Neural progenitor cell (in vitro differentiated cells): ENCODE data around the gene FAM219A. TPM values are rescaled to one million over a fixed set of nuclear protein-coding genes. Genes with fewer than 3 reads are reported as not detected.
"Not testable (repeated sequence)": the region's sequence is repeated elsewhere in the genome, so short reads cannot be mapped to it uniquely, and the experiment has no call there.

Experiments used
- DNase-seq: peaks from one replicate; pipeline ENCODE4 v3.0.0-alpha.2; 2016; ENCODE audit warnings: low spot score
- H2AFZ ChIP-seq: fragments of 200-600 bp; sonication (generic); replicated peaks from 2 replicates; pipeline ENCODE4 v1.6.1; 2016; ENCODE audit warnings: antibody characterized with exemption
- H3F3A ChIP-seq: fragments of 200-600 bp; sonication (generic); 2 replicates; pipeline ENCODE4 v1.6.1; 2016; ENCODE audit warnings: antibody characterized with exemption, low read depth
- H3K27ac ChIP-seq: fragments of 200-600 bp; sonication (generic); 2 replicates; pipeline ENCODE4 v1.5.1; 2016; ENCODE audit warnings: mild to moderate bottlenecking
- H3K27me3 ChIP-seq: fragments of 200-600 bp; sonication (generic); 2 replicates; pipeline ENCODE4 v1.6.1; 2016; ENCODE audit warnings: mild to moderate bottlenecking, moderate library complexity
- H3K36me3 ChIP-seq: fragments of 200-600 bp; sonication (generic); 2 replicates; pipeline ENCODE4 v1.5.1; 2016
- H3K4me1 ChIP-seq: fragments of 200-600 bp; sonication (generic); 2 replicates; pipeline ENCODE4 v1.6.1; 2016; ENCODE audit warnings: mixed run types
- H3K4me2 ChIP-seq: fragments of 200-600 bp; sonication (generic); 2 replicates; pipeline ENCODE4 v1.6.1; 2016
- H3K4me3 ChIP-seq: fragments of 200-600 bp; sonication (generic); 2 replicates; pipeline ENCODE4 v1.5.1; 2016
- H3K79me2 ChIP-seq: fragments of 200-600 bp; sonication (generic); 2 replicates; pipeline ENCODE4 v1.6.1; 2016; ENCODE audit warnings: low read depth
- H3K9ac ChIP-seq: fragments of 200-600 bp; sonication (generic); 2 replicates; pipeline ENCODE4 v1.6.1; 2016
- H3K9me3 ChIP-seq: fragments of 200-600 bp; sonication (generic); 2 replicates; pipeline ENCODE4 v1.5.1; 2016; ENCODE audit warnings: low read depth
- H4K20me1 ChIP-seq: fragments of 200-600 bp; sonication (generic); 2 replicates; pipeline ENCODE4 v1.6.1; 2016; ENCODE audit warnings: low read depth
- H3K27ac Mint-ChIP-seq: 3 replicates; pipeline ENCODE4 v1.8.0; 2021; ENCODE audit warnings: mixed read lengths
- H3K27me3 Mint-ChIP-seq: 2 replicates; pipeline ENCODE4 v1.8.0; 2022; ENCODE audit warnings: low read depth, mild to moderate bottlenecking, inconsistent platforms, moderate library complexity, mixed read lengths; ENCODE audit not compliant: insufficient read depth
- H3K36me3 Mint-ChIP-seq: 3 replicates; pipeline ENCODE4 v1.8.0; 2021; ENCODE audit warnings: mixed read lengths
- H3K4me1 Mint-ChIP-seq: 3 replicates; pipeline ENCODE4 v1.8.0; 2021; ENCODE audit warnings: mixed read lengths
- H3K4me3 Mint-ChIP-seq: 3 replicates; pipeline ENCODE4 v1.8.0; 2021; ENCODE audit warnings: mild to moderate bottlenecking, moderate library complexity, mixed read lengths
- H3K9me3 Mint-ChIP-seq: 3 replicates; pipeline ENCODE4 v1.8.0; 2020; ENCODE audit warnings: mixed read lengths
- CTCF ChIP-seq: fragments of 200-600 bp; sonication (generic); IDR thresholded peaks from 2 replicates; pipeline ENCODE4 v1.5.1; 2017; ENCODE audit warnings: antibody characterized with exemption, mild to moderate bottlenecking
- EZH2 ChIP-seq: fragments of 200-600 bp; sonication (generic); IDR thresholded peaks from 2 replicates; pipeline ENCODE4 v1.6.1; 2017; ENCODE audit warnings: antibody characterized with exemption, mild to moderate bottlenecking, moderate library complexity
- EZH2phosphoT487 ChIP-seq: fragments of 200-600 bp; sonication (generic); IDR thresholded peaks from 2 replicates; pipeline ENCODE4 v1.6.1; 2017; ENCODE audit warnings: antibody characterized with exemption
- total RNA-seq: library from RNA; depleted of rRNA; stranded (reverse); fragments of >200 nt; gene quantifications from 2 replicates; pipeline ENCODE4 v1.2.3, GENCODE V29; 2015; ENCODE audit warnings: low replicate concordance

The FAM219A gene
- total RNA-seq, 1 donor from 2014 or later, result 4.2 TPM

- H3K4me1 ChIP-seq, result no peaks in the 10 kb centered on the region
- H3K27me3 ChIP-seq, result peaks cover 30% of the 10 kb centered on the region
- no peaks in the 10 kb centered on the region for H3K79me2 ChIP-seq
- no peaks in the 10 kb centered on the region for H3K36me3 ChIP-seq
- H3K9ac ChIP-seq, result no peak overlapping the region
- no peak overlapping the region for H2AFZ ChIP-seq
- no peaks in the 10 kb centered on the region for H3F3A ChIP-seq
- H3K4me3 Mint-ChIP-seq, result no peak overlapping the region
- no peak overlapping the region for H3K4me3 ChIP-seq
- H3K4me1 Mint-ChIP-seq, result peaks cover 13% of the 10 kb centered on the region
- TF ChIP-seq EZH2, result no peak
- TF ChIP-seq CTCF, result no peak
- no peak for TF ChIP-seq EZH2phosphoT487
- DNase-seq, result no peak
- H3K36me3 Mint-ChIP-seq, result peaks cover 31% of the 10 kb centered on the region
- H4K20me1 ChIP-seq, result peaks cover 5% of the 10 kb centered on the region
- H3K27me3 Mint-ChIP-seq, result peaks cover 10% of the 10 kb centered on the region
- H3K9me3 ChIP-seq, result no peaks in the 10 kb centered on the region
- peaks cover 25% of the 10 kb centered on the region for H3K9me3 Mint-ChIP-seq
- H3K27ac ChIP-seq, result no peak overlapping the region
- no peak overlapping the region for H3K27ac Mint-ChIP-seq
- H3K4me2 ChIP-seq, result no peak overlapping the region
Observed at GRCh38 chr9:34370970-34371880, 87.1 kb downstream of the FAM219A start.

GRCh38 chr9:34370335-34370969 is 87.9 kb downstream of the FAM219A start:
- no peak overlapping the region for H3K4me2 ChIP-seq
- Mint-ChIP-seq H3K36me3 (peaks cover 31% of the 10 kb centered on the region), H3K4me1 (peaks cover 5% of the 10 kb centered on the region), H3K4me3 (no peak overlapping the region), H3K27ac (peak overlapping the region; percentile 79), H3K9me3 (peaks cover 25% of the 10 kb centered on the region), H3K27me3 (peaks cover 6% of the 10 kb centered on the region)
- H3K79me2 ChIP-seq, result no peaks in the 10 kb centered on the region
- no peak for DNase-seq
- no peak overlapping the region for H3K27ac ChIP-seq
- no peaks in the 10 kb centered on the region for H3F3A ChIP-seq
- no peaks in the 10 kb centered on the region for H3K4me1 ChIP-seq
- no peaks in the 10 kb centered on the region for H3K9me3 ChIP-seq
- H3K27me3 ChIP-seq, result peaks cover 29% of the 10 kb centered on the region
- H3K9ac ChIP-seq, result no peak overlapping the region
- no peak overlapping the region for H2AFZ ChIP-seq
- H3K36me3 ChIP-seq, result no peaks in the 10 kb centered on the region
- no peak overlapping the region for H3K4me3 ChIP-seq
- peaks cover 4% of the 10 kb centered on the region for H4K20me1 ChIP-seq
- TF ChIP-seq EZH2phosphoT487 (no peak), CTCF (no peak), EZH2 (no peak)

- Mint-ChIP-seq H3K36me3 (peaks cover 31% of the 10 kb centered on the region), H3K4me1 (peaks cover 2% of the 10 kb centered on the region), H3K4me3 (no peak overlapping the region), H3K27me3 (peaks cover 6% of the 10 kb centered on the region), H3K9me3 (peaks cover 25% of the 10 kb centered on the region), H3K27ac (no peak overlapping the region)
- no peak overlapping the region for H3K4me2 ChIP-seq
- H3K27me3 ChIP-seq, result peaks cover 29% of the 10 kb centered on the region
- no peaks in the 10 kb centered on the region for H3K79me2 ChIP-seq
- no peak overlapping the region for H3K9ac ChIP-seq
- peaks cover 4% of the 10 kb centered on the region for H3K4me1 ChIP-seq
- no peak overlapping the region for H3K27ac ChIP-seq
- DNase-seq, result no peak
- no peaks in the 10 kb centered on the region for H3K9me3 ChIP-seq
- no peak overlapping the region for H2AFZ ChIP-seq
- H3F3A ChIP-seq, result no peaks in the 10 kb centered on the region
- no peak for TF ChIP-seq EZH2
- no peak for TF ChIP-seq CTCF
- TF ChIP-seq EZH2phosphoT487, result no peak
- no peak overlapping the region for H3K4me3 ChIP-seq
- no peaks in the 10 kb centered on the region for H4K20me1 ChIP-seq
- H3K36me3 ChIP-seq, result no peaks in the 10 kb centered on the region
Observed at GRCh38 chr9:34369636-34370035, 88.7 kb downstream of the FAM219A start.

- H3K4me2 ChIP-seq, H3F3A ChIP-seq, H3K27ac ChIP-seq, H3K36me3 ChIP-seq, H3K27ac Mint-ChIP-seq, H4K20me1 ChIP-seq, H3K4me3 Mint-ChIP-seq, H3K9me3 ChIP-seq, DNase-seq, H3K4me3 ChIP-seq, H2AFZ ChIP-seq, H3K79me2 ChIP-seq, H3K27me3 Mint-ChIP-seq, H3K9ac ChIP-seq: not testable (repeated sequence)
- peaks cover 12% of the 10 kb centered on the region for H3K4me1 ChIP-seq
- peaks cover 23% of the 10 kb centered on the region for H3K9me3 Mint-ChIP-seq
- peaks cover 31% of the 10 kb centered on the region for H3K36me3 Mint-ChIP-seq
- peaks cover 10% of the 10 kb centered on the region for H3K4me1 Mint-ChIP-seq
- H3K27me3 ChIP-seq, result peaks cover 24% of the 10 kb centered on the region
Observed at GRCh38 chr9:34368796-34369195, 89.6 kb downstream of the FAM219A start.

- Histone ChIP-seq H3K4me1 (peaks cover 21% of the 10 kb centered on the region), H3K27me3 (peaks cover 21% of the 10 kb centered on the region), H3F3A (peaks cover 17% of the 10 kb centered on the region)
- DNase-seq, H3K27ac ChIP-seq, H3K27me3 Mint-ChIP-seq, H3K79me2 ChIP-seq, H3K4me3 ChIP-seq, H4K20me1 ChIP-seq, H3K27ac Mint-ChIP-seq, H3K9me3 ChIP-seq, H2AFZ ChIP-seq, H3K4me2 ChIP-seq, H3K9ac ChIP-seq, H3K36me3 ChIP-seq, H3K4me3 Mint-ChIP-seq: not testable (repeated sequence)
- peaks cover 19% of the 10 kb centered on the region for H3K4me1 Mint-ChIP-seq
- peaks cover 30% of the 10 kb centered on the region for H3K36me3 Mint-ChIP-seq
- H3K9me3 Mint-ChIP-seq, result peaks cover 23% of the 10 kb centered on the region
Observed at GRCh38 chr9:34367751-34368410, 90.5 kb downstream of the FAM219A start.
